Liver (tissue), 9 donors: Measurements from ENCODE around the gene ILF3. TPM values are rescaled to one million over a fixed set of nuclear protein-coding genes. Genes with fewer than 3 reads are reported as not detected.

Source experiments
- DNase-seq: peaks from one replicate; pipeline ENCODE4 v3.0.0-alpha.2; 2017; ENCODE audit warnings: low spot score
- H3K27ac ChIP-seq, 2 donors: one replicate each; pipeline ENCODE4 v1.7.0; 2013; ENCODE audit warnings: inconsistent platforms in 2 of 2, low read length in 2 of 2, control low read depth in 1 of 2, low read depth in 1 of 2, mild to moderate bottlenecking in 1 of 2
- H3K27me3 ChIP-seq, 4 donors: one replicate each; pipeline versions ENCODE4 v1.6.1 to v1.7.0; 2013; ENCODE audit warnings: low read length in 3 of 4, inconsistent platforms in 1 of 4, mild to moderate bottlenecking in 1 of 4, moderate library complexity in 1 of 4; ENCODE audit not compliant: control insufficient read depth in 4 of 4, insufficient read depth in 4 of 4
- H3K36me3 ChIP-seq, 4 donors: one replicate each; pipeline versions ENCODE4 v1.6.1 to v1.7.0; 2013; ENCODE audit warnings: low read length in 3 of 4, mild to moderate bottlenecking in 3 of 4, low read depth in 1 of 4, moderate library complexity in 1 of 4; ENCODE audit not compliant: control insufficient read depth in 4 of 4, insufficient read depth in 3 of 4
- H3K4me1 ChIP-seq, 4 donors: one replicate each; pipeline versions ENCODE4 v1.6.1 to v1.7.0; 2013; ENCODE audit warnings: low read length in 3 of 4, mild to moderate bottlenecking in 3 of 4, moderate library complexity in 1 of 4; ENCODE audit not compliant: control insufficient read depth in 4 of 4, insufficient read depth in 4 of 4
- H3K4me3 ChIP-seq, 3 donors: one replicate each; pipeline versions ENCODE4 v1.6.1 to v1.7.0; 2013; ENCODE audit warnings: low read length in 3 of 3, control low read depth in 1 of 3, low read depth in 1 of 3, mild to moderate bottlenecking in 1 of 3
- H3K9ac ChIP-seq, 2 donors: one replicate each; pipeline ENCODE4 v1.7.0; 2013; ENCODE audit warnings: low read length in 2 of 2, mild to moderate bottlenecking in 2 of 2, moderate library complexity in 2 of 2, control low read depth in 1 of 2, low read depth in 1 of 2
- H3K9me3 ChIP-seq, 4 donors: one replicate each; pipeline versions ENCODE4 v1.6.1 to v1.7.0; 2013; ENCODE audit warnings: low read length in 3 of 4; ENCODE audit not compliant: control insufficient read depth in 4 of 4
- EGR1 ChIP-seq, 2 donors: IDR thresholded peaks; 2 replicates each; pipeline ENCODE4 v1.6.1; 2016 to 2018; ENCODE audit warnings: antibody characterized with exemption in 2 of 2, low read depth in 2 of 2
- FOXA1 ChIP-seq: IDR thresholded peaks from 2 replicates; pipeline ENCODE4 v1.6.1; 2016; ENCODE audit warnings: antibody characterized with exemption
- FOXA2 ChIP-seq: IDR thresholded peaks from 2 replicates; pipeline ENCODE4 v1.6.1; 2016; ENCODE audit warnings: antibody characterized with exemption
- GABPA ChIP-seq, 2 donors: IDR thresholded peaks in 1 of 2; conservative IDR thresholded peaks in 1 of 2; 2 replicates each; pipeline ENCODE4 v1.6.1; 2016; ENCODE audit warnings: antibody characterized with exemption in 2 of 2, mild to moderate bottlenecking in 1 of 2, moderate library complexity in 1 of 2
- HNF4A ChIP-seq, 2 donors: conservative IDR thresholded peaks; 2 replicates each; pipeline ENCODE4 v1.6.1; 2016; ENCODE audit warnings: antibody characterized with exemption in 2 of 2, mild to moderate bottlenecking in 2 of 2
- HNF4G ChIP-seq: IDR thresholded peaks from 2 replicates; pipeline ENCODE4 v1.6.1; 2016; ENCODE audit warnings: antibody characterized with exemption
- JUND ChIP-seq, 2 donors: IDR thresholded peaks; 2 replicates each; pipeline ENCODE4 v1.6.1; 2016; ENCODE audit warnings: antibody characterized with exemption in 2 of 2
- NR2F2 ChIP-seq: IDR thresholded peaks from 2 replicates; pipeline ENCODE4 v1.6.1; 2016; ENCODE audit warnings: antibody characterized with exemption
- RAD21 ChIP-seq, 2 donors: IDR thresholded peaks; 2 replicates each; pipeline ENCODE4 v1.6.1; 2016; ENCODE audit warnings: antibody characterized with exemption in 2 of 2, mild to moderate bottlenecking in 2 of 2
- RXRA ChIP-seq, 2 donors: IDR thresholded peaks; 2 replicates each; pipeline ENCODE4 v1.6.1; 2017 to 2018; ENCODE audit warnings: antibody characterized with exemption in 2 of 2, mild to moderate bottlenecking in 1 of 2
- SP1 ChIP-seq: IDR thresholded peaks from 2 replicates; pipeline ENCODE4 v1.6.1; 2018; ENCODE audit warnings: antibody characterized with exemption, mild to moderate bottlenecking
- TAF1 ChIP-seq: conservative IDR thresholded peaks from 2 replicates; pipeline ENCODE4 v1.6.1; 2016; ENCODE audit warnings: antibody characterized with exemption, mild to moderate bottlenecking
- YY1 ChIP-seq: IDR thresholded peaks from 2 replicates; pipeline ENCODE4 v1.6.1; 2016; ENCODE audit warnings: antibody characterized with exemption, mild to moderate bottlenecking
- WGBS: extraction: QIAGEN DNeasy Blood & Tissue Kit; methylation state at CpG from one replicate; pipeline ENCODE4 v1.1.7; 2013; 5-methylcytosine and 5-hydroxymethylcytosine counted together
- polyA plus RNA-seq, 2 donors: library from polyadenylated mRNA; stranded (reverse) in 1 of 2; unstranded in 1 of 2; fragments of 200-250 nt in 1 of 2; fragments of >200 nt in 1 of 2; fragmentation: Nextera tagmentation in 1 of 2; extraction: Ambion mirVana in 1 of 2; gene quantifications; one replicate each; pipeline versions ENCODE4 v1.2.1 to v1.2.3, GENCODE V29; 2013 to 2015
- total RNA-seq, 2 donors: library from RNA; depleted of rRNA; stranded (reverse); fragments of >200 nt; gene quantifications; one replicate each; pipeline ENCODE4 v1.2.3, GENCODE V29; 2014
- TF ChIP-seq, protein P1 (sequence below): IDR thresholded peaks from 2 replicates; pipeline ENCODE4 v1.6.1; 2016; ENCODE audit warnings: antibody characterized with exemption
- TF ChIP-seq, protein P2 (sequence below): IDR thresholded peaks from 2 replicates; pipeline ENCODE4 v1.6.1; 2016; ENCODE audit warnings: antibody characterized with exemption
- TF ChIP-seq, protein P3 (sequence below): IDR thresholded peaks from 2 replicates; pipeline ENCODE4 v1.6.1; 2016; ENCODE audit warnings: antibody characterized with exemption, mild to moderate bottlenecking
- TF ChIP-seq, protein P4 (sequence below): IDR thresholded peaks from 2 replicates; pipeline ENCODE4 v1.6.1; 2016; ENCODE audit warnings: antibody characterized with exemption
- TF ChIP-seq, protein P5 (sequence below): fragments of 150-350 bp; IDR thresholded peaks from 2 replicates; pipeline ENCODE4 v1.5.1; 2017; ENCODE audit warnings: improper control_type of control experiment, low read depth, low read length; ENCODE audit not compliant: missing input control
- donor health status: healthy.
- donor health status: healthy.
- donor health status: healthy.
- donor health status: healthy.
- donor health status: healthy.

The ILF3 gene
- total and polyA plus RNA-seq, 4 donors: 31.7 to 85.1 (median 42.9) TPM

DNA sequence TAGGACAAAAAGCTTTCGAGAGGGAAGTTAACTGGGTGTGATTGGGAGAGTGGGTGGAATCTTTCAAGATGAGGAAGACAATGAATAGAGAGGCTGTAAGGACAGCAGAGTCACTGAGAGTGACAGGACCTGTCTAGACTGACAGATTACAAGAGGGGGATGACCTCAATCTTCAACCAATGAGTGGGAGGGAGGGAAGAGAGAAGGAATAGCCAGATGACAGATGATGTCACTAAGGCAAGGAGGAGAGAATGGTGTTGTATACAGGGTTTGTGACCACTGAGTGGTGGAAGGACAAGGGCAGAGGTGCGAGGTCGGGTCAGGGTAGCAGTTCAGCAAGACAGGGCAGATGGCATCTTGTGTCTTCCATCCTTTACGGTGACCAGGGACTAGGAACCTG lies 5.8 kb upstream of the ILF3 start:
- no peak overlapping the region for H3K27ac ChIP-seq
- peaks cover 0 to 10% (median 4%) of the 10 kb centered on the region in 4 donors for H3K4me1 ChIP-seq
- no peak for DNase-seq
- no peaks in the 10 kb centered on the region for H3K9me3 ChIP-seq
- no peak overlapping the region for H3K4me3 ChIP-seq
- H3K9ac ChIP-seq: no peak overlapping the region
- peaks cover 0 to under 1% (median 0%) of the 10 kb centered on the region in 4 donors for H3K36me3 ChIP-seq
- WGBS: 89% methylated on average over 4 of the region's 4 CpGs
- no peaks in the 10 kb centered on the region for H3K27me3 ChIP-seq
- TF ChIP-seq HNF4G: no peak
- no peak for TF ChIP-seq FOXA1
- no peak for TF ChIP-seq NR2F2
- no peak for TF ChIP-seq EGR1 (IDR thresholded peaks at IDR 0.05; ENCODE audit: low read depth in 2 of 2)
- TF ChIP-seq, protein P1, sequence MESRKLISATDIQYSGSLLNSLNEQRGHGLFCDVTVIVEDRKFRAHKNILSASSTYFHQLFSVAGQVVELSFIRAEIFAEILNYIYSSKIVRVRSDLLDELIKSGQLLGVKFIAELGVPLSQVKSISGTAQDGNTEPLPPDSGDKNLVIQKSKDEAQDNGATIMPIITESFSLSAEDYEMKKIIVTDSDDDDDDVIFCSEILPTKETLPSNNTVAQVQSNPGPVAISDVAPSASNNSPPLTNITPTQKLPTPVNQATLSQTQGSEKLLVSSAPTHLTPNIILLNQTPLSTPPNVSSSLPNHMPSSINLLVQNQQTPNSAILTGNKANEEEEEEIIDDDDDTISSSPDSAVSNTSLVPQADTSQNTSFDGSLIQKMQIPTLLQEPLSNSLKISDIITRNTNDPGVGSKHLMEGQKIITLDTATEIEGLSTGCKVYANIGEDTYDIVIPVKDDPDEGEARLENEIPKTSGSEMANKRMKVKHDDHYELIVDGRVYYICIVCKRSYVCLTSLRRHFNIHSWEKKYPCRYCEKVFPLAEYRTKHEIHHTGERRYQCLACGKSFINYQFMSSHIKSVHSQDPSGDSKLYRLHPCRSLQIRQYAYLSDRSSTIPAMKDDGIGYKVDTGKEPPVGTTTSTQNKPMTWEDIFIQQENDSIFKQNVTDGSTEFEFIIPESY: no peak
- no peak for TF ChIP-seq HNF4A (conservative IDR thresholded peaks at IDR 0.05)
- no peak for TF ChIP-seq FOXA2
- TF ChIP-seq, protein P2, sequence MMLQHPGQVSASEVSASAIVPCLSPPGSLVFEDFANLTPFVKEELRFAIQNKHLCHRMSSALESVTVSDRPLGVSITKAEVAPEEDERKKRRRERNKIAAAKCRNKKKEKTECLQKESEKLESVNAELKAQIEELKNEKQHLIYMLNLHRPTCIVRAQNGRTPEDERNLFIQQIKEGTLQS: no peak
- TF ChIP-seq, protein P3, sequence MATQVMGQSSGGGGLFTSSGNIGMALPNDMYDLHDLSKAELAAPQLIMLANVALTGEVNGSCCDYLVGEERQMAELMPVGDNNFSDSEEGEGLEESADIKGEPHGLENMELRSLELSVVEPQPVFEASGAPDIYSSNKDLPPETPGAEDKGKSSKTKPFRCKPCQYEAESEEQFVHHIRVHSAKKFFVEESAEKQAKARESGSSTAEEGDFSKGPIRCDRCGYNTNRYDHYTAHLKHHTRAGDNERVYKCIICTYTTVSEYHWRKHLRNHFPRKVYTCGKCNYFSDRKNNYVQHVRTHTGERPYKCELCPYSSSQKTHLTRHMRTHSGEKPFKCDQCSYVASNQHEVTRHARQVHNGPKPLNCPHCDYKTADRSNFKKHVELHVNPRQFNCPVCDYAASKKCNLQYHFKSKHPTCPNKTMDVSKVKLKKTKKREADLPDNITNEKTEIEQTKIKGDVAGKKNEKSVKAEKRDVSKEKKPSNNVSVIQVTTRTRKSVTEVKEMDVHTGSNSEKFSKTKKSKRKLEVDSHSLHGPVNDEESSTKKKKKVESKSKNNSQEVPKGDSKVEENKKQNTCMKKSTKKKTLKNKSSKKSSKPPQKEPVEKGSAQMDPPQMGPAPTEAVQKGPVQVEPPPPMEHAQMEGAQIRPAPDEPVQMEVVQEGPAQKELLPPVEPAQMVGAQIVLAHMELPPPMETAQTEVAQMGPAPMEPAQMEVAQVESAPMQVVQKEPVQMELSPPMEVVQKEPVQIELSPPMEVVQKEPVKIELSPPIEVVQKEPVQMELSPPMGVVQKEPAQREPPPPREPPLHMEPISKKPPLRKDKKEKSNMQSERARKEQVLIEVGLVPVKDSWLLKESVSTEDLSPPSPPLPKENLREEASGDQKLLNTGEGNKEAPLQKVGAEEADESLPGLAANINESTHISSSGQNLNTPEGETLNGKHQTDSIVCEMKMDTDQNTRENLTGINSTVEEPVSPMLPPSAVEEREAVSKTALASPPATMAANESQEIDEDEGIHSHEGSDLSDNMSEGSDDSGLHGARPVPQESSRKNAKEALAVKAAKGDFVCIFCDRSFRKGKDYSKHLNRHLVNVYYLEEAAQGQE: no peak
- TF ChIP-seq GABPA (IDR thresholded peaks at IDR 0.05 in 1 of 2, conservative IDR thresholded peaks at IDR 0.05 in 1 of 2): no peak
- TF ChIP-seq JUND (IDR thresholded peaks at IDR 0.05): no peak
- TF ChIP-seq RAD21 (IDR thresholded peaks at IDR 0.05): no peak
- TF ChIP-seq, protein P4, sequence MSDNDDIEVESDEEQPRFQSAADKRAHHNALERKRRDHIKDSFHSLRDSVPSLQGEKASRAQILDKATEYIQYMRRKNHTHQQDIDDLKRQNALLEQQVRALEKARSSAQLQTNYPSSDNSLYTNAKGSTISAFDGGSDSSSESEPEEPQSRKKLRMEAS: no peak
- TF ChIP-seq SP1: no peak
- TF ChIP-seq TAF1: no peak
- TF ChIP-seq RXRA (IDR thresholded peaks at IDR 0.05): no peak
- no peak for TF ChIP-seq YY1

DNA sequence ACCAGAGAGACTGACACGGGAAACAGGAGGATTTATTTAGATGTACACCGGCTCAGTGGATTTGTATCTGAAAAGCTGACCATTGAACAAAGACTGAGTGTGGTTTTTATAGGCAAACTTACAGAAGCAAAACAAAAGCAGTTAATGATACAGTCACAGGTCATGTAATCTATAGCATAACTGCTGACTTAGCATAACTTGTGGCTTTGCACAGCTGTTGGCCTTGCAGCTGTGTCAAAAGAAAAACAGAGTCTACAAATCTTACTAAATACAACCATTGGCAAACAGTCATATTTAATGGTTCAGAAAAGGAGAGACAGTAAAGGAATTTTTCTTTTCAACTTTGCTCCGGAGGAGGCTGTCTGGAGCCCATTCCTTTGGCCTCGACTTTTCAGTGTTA lies 2.3 kb upstream of the ILF3 start:
- peaks cover 0 to 20% (median 18%) of the 10 kb centered on the region in 4 donors for H3K4me1 ChIP-seq
- H3K27ac ChIP-seq: no peak overlapping the region
- no peak overlapping the region for H3K4me3 ChIP-seq
- no peak for DNase-seq
- no peak overlapping the region for H3K9ac ChIP-seq
- 90% methylated on average over 4 of the region's 4 CpGs for WGBS
- no peaks in the 10 kb centered on the region for H3K27me3 ChIP-seq
- no peaks in the 10 kb centered on the region for H3K9me3 ChIP-seq
- TF ChIP-seq JUND (IDR thresholded peaks at IDR 0.05) (no peak), HNF4G (no peak), GABPA (IDR thresholded peaks at IDR 0.05 in 1 of 2, conservative IDR thresholded peaks at IDR 0.05 in 1 of 2) (no peak), SP1 (no peak)
- TF ChIP-seq, protein P4: no peak
- TF ChIP-seq, protein P5, sequence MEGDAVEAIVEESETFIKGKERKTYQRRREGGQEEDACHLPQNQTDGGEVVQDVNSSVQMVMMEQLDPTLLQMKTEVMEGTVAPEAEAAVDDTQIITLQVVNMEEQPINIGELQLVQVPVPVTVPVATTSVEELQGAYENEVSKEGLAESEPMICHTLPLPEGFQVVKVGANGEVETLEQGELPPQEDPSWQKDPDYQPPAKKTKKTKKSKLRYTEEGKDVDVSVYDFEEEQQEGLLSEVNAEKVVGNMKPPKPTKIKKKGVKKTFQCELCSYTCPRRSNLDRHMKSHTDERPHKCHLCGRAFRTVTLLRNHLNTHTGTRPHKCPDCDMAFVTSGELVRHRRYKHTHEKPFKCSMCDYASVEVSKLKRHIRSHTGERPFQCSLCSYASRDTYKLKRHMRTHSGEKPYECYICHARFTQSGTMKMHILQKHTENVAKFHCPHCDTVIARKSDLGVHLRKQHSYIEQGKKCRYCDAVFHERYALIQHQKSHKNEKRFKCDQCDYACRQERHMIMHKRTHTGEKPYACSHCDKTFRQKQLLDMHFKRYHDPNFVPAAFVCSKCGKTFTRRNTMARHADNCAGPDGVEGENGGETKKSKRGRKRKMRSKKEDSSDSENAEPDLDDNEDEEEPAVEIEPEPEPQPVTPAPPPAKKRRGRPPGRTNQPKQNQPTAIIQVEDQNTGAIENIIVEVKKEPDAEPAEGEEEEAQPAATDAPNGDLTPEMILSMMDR: no peak
- TF ChIP-seq, protein P2: no peak
- TF ChIP-seq, protein P1: no peak
- H3K36me3 ChIP-seq: no peaks in the 10 kb centered on the region
